Measurements from ENCODE around the gene ZNF274.
"Not testable (repeated sequence)": the region's sequence is repeated elsewhere in the genome, so short reads cannot be mapped to it uniquely, and the experiment has no call there.

The ZNF274 gene

GRCh38 chr19:58252102-58252685, 69.3 kb downstream of the ZNF274 start:
- CTCF ChIA-PET: no interaction called here
- no peak for DNase-seq (ENCODE audit: extremely low spot score)
- TF ChIP-seq CTCF (IDR thresholded peaks at IDR 0.05; ENCODE audit: control extremely low read depth, extremely low read depth, low read depth, missing control alignments): no peak
- POLR2A ChIA-PET: no interaction called here

- POLR2A ChIA-PET; DNase-seq (ENCODE audit: extremely low spot score); CTCF ChIA-PET: not testable (repeated sequence)
These were observed 75.4 kb downstream of the ZNF274 start for GRCh38 chr19:58258259-58258658.

GRCh38 chr19:58261600-58261967, 78.7 kb downstream of the ZNF274 start:
- no peak for DNase-seq (ENCODE audit: extremely low spot score)
- POLR2A ChIA-PET: interaction anchor here (0.6 kb wide), 1 partner anchor 17 kb away, joined by 3 read pairs; the partner anchor contains the start of gene ZNF8
- CTCF ChIA-PET: interaction anchor here (1.6 kb wide), 1 partner anchor 8 kb away, joined by 3 read pairs; no protein-coding TSS in a partner anchor
- TF ChIP-seq CTCF (IDR thresholded peaks at IDR 0.05; ENCODE audit: control extremely low read depth, extremely low read depth, low read depth, missing control alignments): no peak

- CTCF ChIA-PET: interaction anchor here (1.6 kb wide), 1 partner anchor 7 kb away, joined by 3 read pairs; no protein-coding TSS in a partner anchor
These were observed 79.4 kb downstream of the ZNF274 start for GRCh38 chr19:58261968-58262921.

GRCh38 chr19:58262922-58263296, 80.0 kb downstream of the ZNF274 start:
- CTCF ChIA-PET: no interaction called here
- no peak for DNase-seq (ENCODE audit: extremely low spot score)
- POLR2A ChIA-PET: no interaction called here
- TF ChIP-seq CTCF (IDR thresholded peaks at IDR 0.05; ENCODE audit: control extremely low read depth, extremely low read depth, low read depth, missing control alignments): no peak

More at GRCh38 chr19:58261968-58262921, 79.4 kb downstream of the ZNF274 start:
- POLR2A ChIA-PET: interaction anchor here (0.6 kb wide), 1 partner anchor 17 kb away, joined by 3 read pairs; the partner anchor contains the start of gene ZNF8
- no peak for DNase-seq (ENCODE audit: extremely low spot score)
- no peak for TF ChIP-seq CTCF (IDR thresholded peaks at IDR 0.05; ENCODE audit: control extremely low read depth, extremely low read depth, low read depth, missing control alignments)

Measured in GM10248 (cell line).